Skeletal muscle tissue (tissue), 4 donors: ENCODE data around the gene UBASH3B. TPM values are rescaled to one million over a fixed set of nuclear protein-coding genes. Genes with fewer than 3 reads are reported as not detected.

Source experiments
- H3K27ac ChIP-seq: one replicate; pipeline ENCODE4 v1.7.0; 2013; ENCODE audit warnings: mild to moderate bottlenecking, low read depth, low read length, inconsistent platforms
- H3K27me3 ChIP-seq, 3 donors: one replicate each; pipeline ENCODE4 v1.7.0; 2013; ENCODE audit warnings: low read length in 3 of 3; ENCODE audit not compliant: control insufficient read depth in 3 of 3, insufficient read depth in 3 of 3
- H3K36me3 ChIP-seq, 3 donors: one replicate each; pipeline ENCODE4 v1.7.0; 2013; ENCODE audit warnings: low read length in 3 of 3; ENCODE audit not compliant: control insufficient read depth in 3 of 3, insufficient read depth in 3 of 3
- H3K4me1 ChIP-seq, 3 donors: one replicate each; pipeline ENCODE4 v1.7.0; 2013; ENCODE audit warnings: low read length in 3 of 3, mild to moderate bottlenecking in 3 of 3; ENCODE audit not compliant: control insufficient read depth in 3 of 3, insufficient read depth in 3 of 3
- H3K4me3 ChIP-seq, 3 donors: one replicate each; pipeline ENCODE4 v1.7.0; 2013; ENCODE audit warnings: low read length in 3 of 3
- H3K9ac ChIP-seq, 3 donors: one replicate each; pipeline ENCODE4 v1.7.0; 2013; ENCODE audit warnings: low read length in 3 of 3, mild to moderate bottlenecking in 3 of 3, moderate library complexity in 2 of 3, low read depth in 1 of 3
- H3K9me3 ChIP-seq, 3 donors: one replicate each; pipeline ENCODE4 v1.7.0; 2013; ENCODE audit warnings: low read length in 3 of 3; ENCODE audit not compliant: control insufficient read depth in 3 of 3
- total RNA-seq: library from RNA; depleted of rRNA; stranded (reverse); fragments of >200 nt; gene quantifications from one replicate; pipeline ENCODE4 v1.2.3, GENCODE V29; 2014
- donor health status: Osteomylitis.

UBASH3B gene
- total RNA-seq, 1 donor from 2014 or later = 4.2 TPM

GRCh38 chr11:122685041-122685440 is 29.5 kb downstream of the UBASH3B start:
- no peak overlapping the region for H3K4me3 ChIP-seq
- peaks cover 0 to 5% (median 0%) of the 10 kb centered on the region in 3 donors for H3K27me3 ChIP-seq
- no peak overlapping the region for H3K27ac ChIP-seq
- no peaks in the 10 kb centered on the region for H3K9me3 ChIP-seq
- H3K36me3 ChIP-seq = no peaks in the 10 kb centered on the region
- no peaks in the 10 kb centered on the region for H3K4me1 ChIP-seq
- no peak overlapping the region for H3K9ac ChIP-seq

GRCh38 chr11:122686111-122686510 is 30.6 kb downstream of the UBASH3B start:
- Histone ChIP-seq H3K27ac (no peak overlapping the region), H3K4me1 (peaks cover 3 to 6% (median 6%) of the 10 kb centered on the region in 3 donors), H3K9ac (no peak overlapping the region), H3K36me3 (no peaks in the 10 kb centered on the region), H3K9me3 (no peaks in the 10 kb centered on the region), H3K27me3 (peaks cover 0 to 5% (median 0%) of the 10 kb centered on the region in 3 donors), H3K4me3 (no peak overlapping the region)

GRCh38 chr11:122690384-122690783 is 34.9 kb downstream of the UBASH3B start:
- H3K9me3 ChIP-seq = no peaks in the 10 kb centered on the region
- no peak overlapping the region for H3K9ac ChIP-seq
- peaks cover 6 to 14% (median 13%) of the 10 kb centered on the region in 3 donors for H3K4me1 ChIP-seq
- H3K27me3 ChIP-seq = no peaks in the 10 kb centered on the region
- H3K36me3 ChIP-seq = no peaks in the 10 kb centered on the region
- H3K27ac ChIP-seq = peak overlapping the region; percentile 46
- peak overlapping the region in 2 of 3 donors; percentile 35 to 59 for H3K4me3 ChIP-seq

- no peaks in the 10 kb centered on the region for H3K9me3 ChIP-seq
- peaks cover 6 to 14% (median 13%) of the 10 kb centered on the region in 3 donors for H3K4me1 ChIP-seq
- H3K27ac ChIP-seq = peak overlapping the region; percentile 46
- H3K27me3 ChIP-seq = no peaks in the 10 kb centered on the region
- H3K9ac ChIP-seq = peak overlapping the region in 2 of 3 donors; percentile 33 to 54
- no peaks in the 10 kb centered on the region for H3K36me3 ChIP-seq
- H3K4me3 ChIP-seq = peak overlapping the region in 2 of 3 donors; percentile 41 to 59
Measured at GRCh38 chr11:122690801-122691548, 35.5 kb downstream of the UBASH3B start.

- Histone ChIP-seq H3K27me3 (no peaks in the 10 kb centered on the region), H3K9ac (peak overlapping the region in 1 of 3 donors; percentile 54), H3K27ac (no peak overlapping the region), H3K4me1 (peaks cover 6 to 14% (median 13%) of the 10 kb centered on the region in 3 donors), H3K4me3 (peak overlapping the region in 1 of 3 donors; percentile 59), H3K36me3 (no peaks in the 10 kb centered on the region), H3K9me3 (no peaks in the 10 kb centered on the region)
Measured at GRCh38 chr11:122691549-122692150, 36.1 kb downstream of the UBASH3B start.

- H3K9me3 ChIP-seq = no peaks in the 10 kb centered on the region
- H3K4me3 ChIP-seq = no peak overlapping the region
- H3K27me3 ChIP-seq = no peaks in the 10 kb centered on the region
- no peak overlapping the region for H3K9ac ChIP-seq
- peaks cover 6 to 14% (median 13%) of the 10 kb centered on the region in 3 donors for H3K4me1 ChIP-seq
- no peaks in the 10 kb centered on the region for H3K36me3 ChIP-seq
- no peak overlapping the region for H3K27ac ChIP-seq
Measured at GRCh38 chr11:122692444-122692843, 36.9 kb downstream of the UBASH3B start.

- no peaks in the 10 kb centered on the region for H3K36me3 ChIP-seq
- H3K27me3 ChIP-seq = no peaks in the 10 kb centered on the region
- H3K9me3 ChIP-seq = no peaks in the 10 kb centered on the region
- H3K4me1 ChIP-seq = peaks cover 6 to 14% (median 13%) of the 10 kb centered on the region in 3 donors
- H3K4me3 ChIP-seq = no peak overlapping the region
- H3K27ac ChIP-seq = no peak overlapping the region
- H3K9ac ChIP-seq = no peak overlapping the region
Measured at GRCh38 chr11:122695076-122695615, 39.6 kb downstream of the UBASH3B start.

GRCh38 chr11:122696662-122697061 is 41.1 kb downstream of the UBASH3B start:
- no peaks in the 10 kb centered on the region for H3K36me3 ChIP-seq
- H3K27ac ChIP-seq = no peak overlapping the region
- no peaks in the 10 kb centered on the region for H3K9me3 ChIP-seq
- peaks cover 3% of the 10 kb centered on the region in 3 donors for H3K4me1 ChIP-seq
- no peak overlapping the region for H3K4me3 ChIP-seq
- no peak overlapping the region for H3K9ac ChIP-seq
- no peaks in the 10 kb centered on the region for H3K27me3 ChIP-seq

- Histone ChIP-seq H3K9ac (no peak overlapping the region), H3K27me3 (no peaks in the 10 kb centered on the region), H3K4me1 (no peaks in the 10 kb centered on the region), H3K4me3 (no peak overlapping the region), H3K27ac (no peak overlapping the region), H3K9me3 (no peaks in the 10 kb centered on the region), H3K36me3 (no peaks in the 10 kb centered on the region)
Measured at GRCh38 chr11:122697636-122698167, 42.2 kb downstream of the UBASH3B start.

GRCh38 chr11:122698392-122698791 is 42.9 kb downstream of the UBASH3B start:
- Histone ChIP-seq H3K27ac (no peak overlapping the region), H3K4me1 (no peaks in the 10 kb centered on the region), H3K9ac (no peak overlapping the region), H3K9me3 (no peaks in the 10 kb centered on the region), H3K4me3 (no peak overlapping the region), H3K36me3 (no peaks in the 10 kb centered on the region), H3K27me3 (no peaks in the 10 kb centered on the region)
